IMR-90 (cell line): ENCODE measurements around the gene DENND10. TPM values are rescaled to one million over a fixed set of nuclear protein-coding genes. Genes with fewer than 3 reads are reported as not detected.

Experiments
- ATAC-seq: fragments of 200-7000 bp; cut with Tn5 transposase; 2 replicates; pipeline ENCODE4 v1.9.1; 2020; ENCODE audit warnings: low read depth, mild to moderate bottlenecking, moderate library complexity
- BruUV-seq: library from RNA; stranded (reverse); fragments of 400-500 nt; replicated peaks from 2 replicates; lab custom pipeline; 2021; lab: Mats Ljungman, UMichigan
- CTCF ChIA-PET: fragments of 300-600 bp; formaldehyde crosslinking; extraction: SDS; loops from one replicate; lab custom pipeline; 2021; ENCODE audit warnings: antibody characterized with exemption; lab: Yijun Ruan, JAX
- POLR2A ChIA-PET: fragments of 300-600 bp; sonication (Branson Sonifier 250); formaldehyde crosslinking; loops from one replicate; lab custom pipeline; 2022; ENCODE audit warnings: antibody characterized with exemption; ENCODE audit not compliant: unreplicated experiment; lab: Charles Lee
- DNase-seq: peaks from one replicate; pipeline ENCODE4 v3.0.0; 2013
- H2AFZ ChIP-seq: replicated peaks from 2 replicates; pipeline ENCODE3; 2013; ENCODE audit warnings: low read length, mild to moderate bottlenecking; ENCODE audit not compliant: poor library complexity
- H2AK5ac ChIP-seq: 2 replicates; pipeline ENCODE4 v1.6.1; 2013; ENCODE audit warnings: low read depth, low read length, inconsistent platforms
- H2AK9ac ChIP-seq: replicated peaks from 2 replicates; pipeline ENCODE3; 2013; ENCODE audit warnings: mild to moderate bottlenecking, low read depth, low read length, moderate library complexity; ENCODE audit not compliant: poor library complexity
- H2BK120ac ChIP-seq: 2 replicates; pipeline ENCODE4 v1.6.1; 2013; ENCODE audit warnings: low read depth, low read length, inconsistent platforms
- H2BK15ac ChIP-seq: 3 replicates; pipeline ENCODE4 v1.6.1; 2013; ENCODE audit warnings: low read depth, low read length, inconsistent platforms
- H2BK20ac ChIP-seq: 2 replicates; pipeline ENCODE4 v1.6.1; 2013; ENCODE audit warnings: low read depth, mild to moderate bottlenecking, inconsistent platforms, low read length, moderate library complexity
- H2BK5ac ChIP-seq: 2 replicates; pipeline ENCODE4 v1.6.1; 2013; ENCODE audit warnings: mild to moderate bottlenecking, low read depth, low read length, inconsistent platforms; ENCODE audit not compliant: poor library complexity, severe bottlenecking
- H3K14ac ChIP-seq: replicated peaks from 2 replicates; pipeline ENCODE4 v1.6.1; 2013; ENCODE audit warnings: low read depth, low read length, inconsistent platforms
- H3K18ac ChIP-seq: 2 replicates; pipeline ENCODE4 v1.6.1; 2013; ENCODE audit warnings: low read depth, low read length, control low read depth
- H3K23ac ChIP-seq: 2 replicates; pipeline ENCODE4 v1.6.1; 2013; ENCODE audit warnings: low read depth, low read length, inconsistent platforms
- H3K27ac ChIP-seq: 2 replicates; pipeline ENCODE4 v1.5.1; 2013; ENCODE audit warnings: mild to moderate bottlenecking, control low read depth, low read length; ENCODE audit not compliant: insufficient read depth
- H3K27me3 ChIP-seq: 2 replicates; pipeline ENCODE4 v1.6.1; 2013; ENCODE audit warnings: low read length; ENCODE audit not compliant: control insufficient read depth, insufficient read depth
- H3K36me3 ChIP-seq: 2 replicates; pipeline ENCODE4 v1.6.1; 2013; ENCODE audit warnings: low read length, mixed read lengths; ENCODE audit not compliant: control insufficient read depth, insufficient read depth
- H3K4ac ChIP-seq: 2 replicates; pipeline ENCODE4 v1.6.1; 2013; ENCODE audit warnings: low read depth, low read length, inconsistent platforms
- H3K4me1 ChIP-seq: 2 replicates; pipeline ENCODE4 v1.6.1; 2013; ENCODE audit warnings: low read length, mixed read lengths; ENCODE audit not compliant: control insufficient read depth, insufficient read depth
- H3K4me2 ChIP-seq: 2 replicates; pipeline ENCODE4 v1.6.1; 2013; ENCODE audit warnings: low read depth, mild to moderate bottlenecking, control low read depth, low read length, moderate library complexity
- H3K4me3 ChIP-seq: 2 replicates; pipeline ENCODE4 v1.5.1; 2013; ENCODE audit warnings: low read depth, mild to moderate bottlenecking, control low read depth, low read length, moderate library complexity; ENCODE audit not compliant: insufficient read depth
- H3K56ac ChIP-seq: 2 replicates; pipeline ENCODE4 v1.6.1; 2013; ENCODE audit warnings: low read length, inconsistent platforms; ENCODE audit not compliant: insufficient read depth; ENCODE audit errors: extremely low read depth
- H3K79me1 ChIP-seq, 2 experiments: 2 replicates each; pipeline ENCODE4 v1.6.1; 2013; ENCODE audit warnings: low read length in 2 of 2, inconsistent platforms in 1 of 2, low read depth in 1 of 2
- H3K9ac ChIP-seq: 2 replicates; pipeline ENCODE4 v1.6.1; 2013; ENCODE audit warnings: low read depth, low read length, control low read depth
- H3K9me1 ChIP-seq: 2 replicates; pipeline ENCODE4 v1.6.1; 2013; ENCODE audit warnings: low read length, inconsistent platforms; ENCODE audit not compliant: insufficient read depth
- H3K9me3 ChIP-seq: 2 replicates; pipeline ENCODE4 v1.6.1; 2013; ENCODE audit warnings: low read length; ENCODE audit not compliant: control insufficient read depth, insufficient read depth
- H4K20me1 ChIP-seq: 2 replicates; pipeline ENCODE4 v1.6.1; 2013; ENCODE audit warnings: low read length, inconsistent platforms; ENCODE audit not compliant: insufficient read depth
- H4K5ac ChIP-seq: 2 replicates; pipeline ENCODE4 v1.6.1; 2013; ENCODE audit warnings: mild to moderate bottlenecking, low read depth, low read length, control low read depth
- H4K8ac ChIP-seq, 2 experiments: 2 replicates each; pipeline ENCODE4 v1.6.1; 2013; ENCODE audit warnings: low read depth in 2 of 2, low read length in 2 of 2, control low read depth in 1 of 2, inconsistent platforms in 1 of 2
- H4K91ac ChIP-seq: 2 replicates; pipeline ENCODE4 v1.6.1; 2013; ENCODE audit warnings: low read depth, low read length, inconsistent platforms; ENCODE audit not compliant: insufficient read depth
- CEBPB ChIP-seq: IDR thresholded peaks from 2 replicates; pipeline ENCODE4 v1.6.1; 2012; ENCODE audit warnings: low read depth, low read length, improper control_type of control experiment
- CHD1 ChIP-seq: IDR thresholded peaks from 2 replicates; pipeline ENCODE4 v1.6.1; 2012; ENCODE audit warnings: low read depth, low read length, improper control_type of control experiment
- CTCF ChIP-seq: conservative IDR thresholded peaks from 2 replicates; pipeline ENCODE4 v1.5.1; 2012; ENCODE audit warnings: mild to moderate bottlenecking, low read depth, low read length, improper control_type of control experiment
- ELK1 ChIP-seq: fragments of 150-350 bp; IDR thresholded peaks from 2 replicates; pipeline ENCODE4 v1.6.1; 2016; ENCODE audit warnings: low read depth, mild to moderate bottlenecking, low read length, moderate library complexity, borderline replicate concordance
- FOS ChIP-seq: fragments of 150-350 bp; IDR thresholded peaks from 2 replicates; pipeline ENCODE4 v1.6.1; 2016; ENCODE audit warnings: low read depth, low read length
- MAFK ChIP-seq: IDR thresholded peaks from 2 replicates; pipeline ENCODE4 v1.6.1; 2012; ENCODE audit warnings: low read depth, low read length, improper control_type of control experiment
- MAZ ChIP-seq: IDR thresholded peaks from 2 replicates; pipeline ENCODE4 v1.6.1; 2012; ENCODE audit warnings: low read depth, mild to moderate bottlenecking, low read length, improper control_type of control experiment, moderate library complexity, borderline replicate concordance
- MXI1 ChIP-seq: IDR thresholded peaks from 2 replicates; pipeline ENCODE4 v1.6.1; 2012; ENCODE audit warnings: low read depth, mild to moderate bottlenecking, low read length, moderate library complexity, borderline replicate concordance
- POLR2A ChIP-seq: IDR thresholded peaks from 2 replicates; pipeline ENCODE4 v1.6.1; 2012; ENCODE audit warnings: mild to moderate bottlenecking, low read depth, low read length
- RAD21 ChIP-seq: IDR thresholded peaks from 2 replicates; pipeline ENCODE4 v1.6.1; 2012; ENCODE audit warnings: low read length, improper control_type of control experiment
- RCOR1 ChIP-seq: IDR thresholded peaks from 2 replicates; pipeline ENCODE4 v1.6.1; 2012; ENCODE audit warnings: mild to moderate bottlenecking, low read length, improper control_type of control experiment; ENCODE audit not compliant: insufficient replicate concordance
- RFX5 ChIP-seq: IDR thresholded peaks from 2 replicates; pipeline ENCODE4 v1.8.0; 2012; ENCODE audit warnings: low read depth, mild to moderate bottlenecking, low read length, moderate library complexity
- WGBS, 2 experiments: methylation state at CpG; one replicate each; pipeline versions ENCODE4 v1.1.5 to v1.1.7; 2013; ENCODE audit warnings: missing lambda C conversion rate in 2 of 2; ENCODE audit not compliant: insufficient read length in 1 of 2; ENCODE audit errors: extremely low coverage in 2 of 2; 5-methylcytosine and 5-hydroxymethylcytosine counted together
- dilution Hi-C: fragments of 300-500 bp; cut with HindIII; formaldehyde crosslinking; loops from one replicate; pipeline ENCODE4 v1.14.3; 2018; ENCODE audit warnings: low sequenced_read_pairs; ENCODE audit not compliant: unreplicated experiment
- in situ Hi-C: fragments of 300-500 bp; cut with MboI; formaldehyde crosslinking; loops from 3 replicates; pipeline ENCODE4 v1.14.3; 2019; ENCODE audit warnings: low sequenced_read_pairs, inconsistent platforms, mixed read lengths
- intact Hi-C: fragments of 100-400 bp; cut with micrococcal nuclease; formaldehyde crosslinking; loops from 2 replicates; pipeline ENCODE4 v1.10.0; 2022
- polyA plus RNA-seq, 3 experiments: library from polyadenylated mRNA; depleted of rRNA; stranded (reverse); fragments of >200 nt; gene quantifications; 2 replicates each; pipeline ENCODE4 v1.2.3, GENCODE V29; 2012; ENCODE audit warnings: low replicate concordance in 1 of 3
- total RNA-seq: library from RNA; depleted of rRNA; stranded (reverse); fragments of >200 nt; gene quantifications from 2 replicates; pipeline ENCODE4 v1.2.3, GENCODE V29; 2012

DENND10 gene
- total and polyA plus RNA-seq, 2 of the 4 experiments (the other 2 are of a cell fraction): 50.9 to 81.4 TPM

DNA sequence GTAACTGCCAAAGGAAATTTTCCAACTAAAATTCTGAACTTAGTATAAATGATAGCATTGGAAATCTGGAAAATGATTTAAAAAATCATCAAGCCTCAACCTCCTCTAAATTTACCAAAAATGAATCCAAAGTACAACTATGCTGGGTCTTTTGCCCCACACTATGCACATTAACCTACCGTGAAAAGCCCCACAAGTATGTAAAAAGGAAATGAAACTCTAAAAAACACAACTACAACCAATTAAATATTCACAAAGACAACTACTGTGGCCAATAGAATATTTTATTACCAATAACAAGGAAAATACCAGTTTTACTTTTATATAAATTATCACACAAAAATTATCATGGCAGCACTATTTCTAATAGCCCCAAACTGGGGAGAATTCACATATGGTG is 42.6 kb upstream of the DENND10 start:
- Histone ChIP-seq H2AFZ (no peak overlapping the region), H2AK9ac (no peak overlapping the region), H2BK15ac (no peak overlapping the region), H2BK20ac (no peak overlapping the region), H4K20me1 (peaks cover 27% of the 10 kb centered on the region), H3K56ac (no peak overlapping the region), H3K79me1 (peaks cover 41 to 59% of the 10 kb centered on the region in 2 experiments), H3K4me1 (no peaks in the 10 kb centered on the region), H3K14ac (no peak overlapping the region), H2BK5ac (no peak overlapping the region), H3K27me3 (no peaks in the 10 kb centered on the region), H3K9me3 (no peaks in the 10 kb centered on the region), H3K4me3 (no peak overlapping the region), H3K18ac (no peak overlapping the region), H3K27ac (no peak overlapping the region), H3K36me3 (peaks cover 64% of the 10 kb centered on the region), H3K4me2 (no peak overlapping the region), H3K4ac (no peak overlapping the region), H3K23ac (no peak overlapping the region), H2AK5ac (no peak overlapping the region), H4K91ac (no peak overlapping the region), H2BK120ac (no peak overlapping the region), H4K8ac (no peak overlapping the region), H4K5ac (no peak overlapping the region), H3K9ac (no peak overlapping the region), H3K9me1 (no peaks in the 10 kb centered on the region)
- DNase-seq (no peak), ATAC-seq (no peak)
- intact Hi-C loops (no loop called here), dilution Hi-C loops (no loop called here), in situ Hi-C loops (no loop called here)
- BruUV-seq: no TSS peak
- no peak for TF ChIP-seq MAFK
- no peak for TF ChIP-seq RCOR1
- no peak for TF ChIP-seq ELK1
- TF ChIP-seq MAZ: no peak
- TF ChIP-seq FOS: no peak
- TF ChIP-seq POLR2A: no peak
- no peak for TF ChIP-seq RAD21
- TF ChIP-seq MXI1: no peak
- TF ChIP-seq CTCF: no peak
- TF ChIP-seq RFX5: no peak
- TF ChIP-seq CEBPB: no peak
- no peak for TF ChIP-seq CHD1
- ChIA-PET CTCF (interaction anchor here (0.5 kb wide), 1 partner anchor 514 kb away, joined by 3 read pairs; no protein-coding TSS in a partner anchor), POLR2A (no interaction called here)
- WGBS, 2 experiments: no CpG with 5 or more reads among the region's 1 CpG
